Head of caudate nucleus (tissue), 42 donors: ENCODE results near the gene PCDHA5.

Source experiments
- DNase-seq, 42 donors: peaks; one replicate each; pipeline versions ENCODE4 v3.0.0 to v3.0.0-alpha.2; 2020 to 2021; ENCODE audit warnings: mixed read lengths in 7 of 42
- intact Hi-C: fragments of 100-400 bp; cut with DNase I; formaldehyde crosslinking; loops from one replicate; pipeline ENCODE4 v1.15.0; 2022

PCDHA5 gene

DNA sequence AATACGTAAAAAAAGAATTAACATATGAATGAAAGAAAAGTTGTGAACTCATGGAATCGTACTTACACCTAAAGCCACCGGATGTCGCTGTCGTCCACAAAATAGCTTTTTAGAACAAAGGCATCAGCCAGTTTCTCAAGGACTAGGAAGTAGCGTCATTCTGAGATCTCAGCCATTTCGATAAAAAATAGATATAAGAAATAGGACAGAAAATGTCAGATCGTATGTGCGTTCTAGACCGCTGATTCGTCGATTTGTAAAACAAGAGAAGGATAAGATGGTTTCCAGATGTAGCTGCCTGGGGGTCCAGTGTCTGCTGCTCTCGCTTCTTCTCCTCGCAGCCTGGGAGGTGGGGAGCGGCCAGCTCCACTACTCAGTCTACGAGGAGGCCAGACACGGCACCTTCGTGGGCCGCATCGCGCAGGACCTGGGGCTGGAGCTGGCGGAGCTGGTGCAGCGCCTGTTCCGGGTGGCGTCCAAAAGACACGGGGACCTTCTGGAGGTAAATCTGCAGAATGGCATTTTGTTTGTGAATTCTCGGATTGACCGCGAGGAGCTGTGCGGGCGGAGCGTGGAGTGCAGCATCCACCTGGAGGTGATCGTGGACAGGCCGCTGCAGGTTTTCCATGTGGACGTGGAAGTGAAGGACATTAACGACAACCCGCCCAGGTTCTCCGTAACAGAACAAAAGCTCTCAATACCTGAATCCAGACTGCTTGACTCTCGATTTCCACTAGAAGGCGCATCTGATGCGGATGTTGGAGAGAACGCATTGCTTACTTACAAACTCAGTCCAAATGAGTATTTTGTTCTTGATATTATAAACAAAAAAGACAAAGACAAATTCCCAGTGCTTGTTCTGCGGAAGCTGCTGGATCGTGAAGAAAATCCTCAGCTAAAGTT lies 34.6 kb downstream of the PCDHA5 start, which contains the start of gene PCDHA10:
PCDHA10 (plus strand) TSS at position 126 of the 903 bp plus-strand sequence; CDS start at position 278, 152 bp downstream.
- intact Hi-C loops: no loop called here
- DNase-seq: peak in 9 of 42 donors; percentile 20 to 48 (median 38)

DNA sequence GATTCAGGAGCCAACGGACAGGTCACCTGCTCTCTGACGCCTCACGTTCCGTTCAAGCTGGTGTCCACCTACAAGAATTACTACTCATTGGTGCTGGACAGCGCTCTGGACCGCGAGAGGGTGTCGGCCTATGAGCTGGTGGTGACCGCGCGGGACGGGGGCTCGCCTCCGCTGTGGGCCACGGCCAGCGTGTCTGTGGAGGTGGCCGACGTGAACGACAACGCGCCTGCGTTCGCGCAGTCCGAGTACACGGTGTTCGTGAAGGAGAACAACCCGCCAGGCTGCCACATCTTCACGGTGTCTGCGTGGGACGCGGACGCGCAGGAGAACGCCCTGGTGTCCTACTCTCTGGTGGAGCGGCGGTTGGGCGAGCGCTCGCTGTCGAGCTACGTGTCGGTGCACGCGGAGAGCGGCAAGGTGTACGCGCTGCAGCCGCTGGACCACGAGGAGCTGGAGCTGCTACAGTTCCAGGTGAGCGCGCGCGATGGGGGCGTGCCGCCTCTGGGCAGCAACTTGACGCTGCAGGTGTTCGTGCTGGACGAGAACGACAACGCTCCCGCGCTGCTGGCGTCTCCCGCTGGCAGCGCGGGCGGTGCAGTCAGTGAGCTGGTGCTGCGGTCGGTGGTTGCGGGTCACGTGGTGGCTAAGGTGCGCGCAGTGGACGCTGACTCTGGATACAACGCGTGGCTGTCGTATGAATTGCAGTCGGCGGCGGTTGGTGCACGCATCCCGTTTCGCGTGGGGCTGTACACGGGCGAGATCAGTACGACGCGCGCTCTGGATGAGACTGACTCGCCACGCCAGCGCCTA lies 36.0 kb downstream of the PCDHA5 start:
- DNase-seq: no peak
- intact Hi-C loops: no loop called here

DNA sequence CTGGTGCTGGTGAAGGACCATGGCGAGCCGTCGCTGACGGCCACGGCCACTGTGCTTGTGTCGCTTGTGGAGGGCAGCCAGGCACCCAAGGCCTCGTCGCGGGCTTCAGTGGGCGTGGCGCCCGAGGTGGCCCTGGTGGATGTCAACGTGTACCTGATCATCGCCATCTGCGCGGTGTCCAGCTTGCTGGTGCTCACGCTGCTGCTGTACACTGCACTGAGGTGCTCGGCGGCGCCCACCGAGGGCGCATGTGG lies 36.5 kb downstream of the PCDHA5 start:
- no peak for DNase-seq
- intact Hi-C loops: no loop called here

DNA sequence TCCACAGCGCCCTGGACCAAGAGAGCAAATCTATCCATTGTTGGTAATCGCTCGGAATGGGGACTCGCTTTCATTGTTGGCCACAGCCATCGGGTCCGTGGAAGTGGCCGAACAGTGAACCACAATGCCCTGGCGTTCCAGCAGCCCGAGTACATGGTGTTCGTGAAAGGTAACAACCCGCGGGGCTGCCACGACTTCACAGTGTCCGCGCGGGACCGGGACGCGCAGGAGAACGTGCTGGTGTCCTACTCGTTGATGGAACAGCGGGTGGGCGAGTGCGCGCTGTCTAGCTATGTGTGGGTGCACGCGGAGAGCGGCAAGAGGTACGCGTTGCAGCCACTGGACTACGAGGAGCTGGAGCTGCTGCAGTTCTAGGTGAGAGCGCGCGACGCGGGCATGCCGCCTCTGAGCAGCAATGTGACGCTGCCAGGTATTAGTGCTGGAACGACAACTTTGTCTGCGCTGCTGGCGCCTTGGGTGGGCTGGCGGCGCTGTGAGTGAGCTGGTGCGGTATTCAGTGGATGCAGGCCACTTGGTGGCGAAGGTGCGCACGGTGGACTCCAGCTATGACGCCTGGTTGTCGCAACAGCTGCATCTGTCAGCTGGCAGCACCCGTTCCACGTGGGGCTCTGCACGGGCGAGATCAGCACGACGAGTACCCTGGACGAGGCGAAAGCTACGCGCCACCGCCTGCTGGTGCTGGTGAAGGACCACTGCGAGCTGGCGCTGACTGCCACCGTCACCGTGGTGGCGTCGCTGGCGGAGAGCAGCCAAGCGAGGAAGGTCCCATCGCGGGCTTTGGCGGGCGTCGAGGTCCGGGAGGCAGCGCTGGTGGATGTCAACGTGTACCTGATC lies 41.3 kb downstream of the PCDHA5 start:
- intact Hi-C loops: no loop called here
- DNase-seq: no peak

DNA sequence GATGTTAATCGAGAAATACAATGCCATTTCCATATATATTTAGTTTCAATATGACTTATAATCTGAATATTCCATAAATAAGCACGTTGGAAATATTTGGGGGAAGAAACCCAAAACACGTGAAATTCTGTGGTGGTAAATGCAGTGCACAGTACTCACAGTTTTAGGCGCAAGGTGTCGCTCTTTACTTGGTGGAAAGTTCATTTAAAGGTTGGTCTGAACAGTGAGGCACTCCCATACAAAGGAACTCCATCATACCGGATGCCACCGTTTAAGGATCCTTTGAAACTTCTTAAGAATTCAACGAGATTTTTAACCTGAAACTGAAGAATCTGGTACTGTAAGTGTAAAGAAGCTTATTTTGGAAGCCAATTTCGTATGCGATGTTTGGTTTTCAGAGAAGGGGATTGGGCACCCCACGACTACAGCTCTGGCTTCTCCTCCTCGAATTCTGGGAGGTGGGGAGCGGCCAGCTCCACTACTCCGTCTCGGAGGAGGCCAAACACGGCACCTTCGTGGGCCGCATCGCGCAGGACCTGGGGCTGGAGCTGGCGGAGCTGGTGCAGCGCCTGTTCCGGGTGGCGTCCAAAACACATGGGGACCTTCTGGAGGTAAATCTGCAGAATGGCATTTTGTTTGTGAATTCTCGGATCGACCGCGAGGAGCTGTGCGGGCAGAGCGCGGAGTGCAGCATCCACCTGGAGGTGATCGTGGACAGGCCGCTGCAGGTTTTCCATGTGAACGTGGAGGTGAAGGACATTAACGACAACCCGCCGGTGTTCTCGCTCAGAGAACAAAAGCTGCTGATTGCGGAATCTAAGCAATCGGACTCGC lies 47.5 kb downstream of the PCDHA5 start, which contains the start of gene PCDHA11:
PCDHA11 (plus strand) TSS at position 237 of the 834 bp plus-strand sequence; CDS start at position 384, 147 bp downstream.
- DNase-seq: peak in 20 of 42 donors; percentile 16 to 65 (median 36)
- intact Hi-C loops: loop anchor here (5.0 kb wide), 1 partner anchor 173 kb away; no protein-coding TSS in a partner anchor

DNA sequence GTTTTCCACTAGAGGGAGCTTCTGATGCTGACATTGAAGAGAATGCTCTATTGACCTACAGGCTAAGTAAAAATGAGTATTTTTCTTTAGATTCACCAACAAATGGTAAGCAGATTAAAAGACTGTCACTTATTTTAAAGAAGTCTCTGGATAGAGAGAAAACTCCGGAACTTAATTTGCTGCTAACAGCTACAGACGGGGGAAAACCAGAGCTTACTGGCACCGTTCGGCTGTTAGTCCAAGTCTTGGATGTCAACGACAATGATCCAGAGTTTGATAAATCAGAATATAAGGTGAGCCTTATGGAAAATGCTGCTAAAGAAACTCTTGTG lies 48.1 kb downstream of the PCDHA5 start:
- no peak for DNase-seq
- intact Hi-C loops: loop anchor here (5.0 kb wide), 1 partner anchor 173 kb away; no protein-coding TSS in a partner anchor

DNA sequence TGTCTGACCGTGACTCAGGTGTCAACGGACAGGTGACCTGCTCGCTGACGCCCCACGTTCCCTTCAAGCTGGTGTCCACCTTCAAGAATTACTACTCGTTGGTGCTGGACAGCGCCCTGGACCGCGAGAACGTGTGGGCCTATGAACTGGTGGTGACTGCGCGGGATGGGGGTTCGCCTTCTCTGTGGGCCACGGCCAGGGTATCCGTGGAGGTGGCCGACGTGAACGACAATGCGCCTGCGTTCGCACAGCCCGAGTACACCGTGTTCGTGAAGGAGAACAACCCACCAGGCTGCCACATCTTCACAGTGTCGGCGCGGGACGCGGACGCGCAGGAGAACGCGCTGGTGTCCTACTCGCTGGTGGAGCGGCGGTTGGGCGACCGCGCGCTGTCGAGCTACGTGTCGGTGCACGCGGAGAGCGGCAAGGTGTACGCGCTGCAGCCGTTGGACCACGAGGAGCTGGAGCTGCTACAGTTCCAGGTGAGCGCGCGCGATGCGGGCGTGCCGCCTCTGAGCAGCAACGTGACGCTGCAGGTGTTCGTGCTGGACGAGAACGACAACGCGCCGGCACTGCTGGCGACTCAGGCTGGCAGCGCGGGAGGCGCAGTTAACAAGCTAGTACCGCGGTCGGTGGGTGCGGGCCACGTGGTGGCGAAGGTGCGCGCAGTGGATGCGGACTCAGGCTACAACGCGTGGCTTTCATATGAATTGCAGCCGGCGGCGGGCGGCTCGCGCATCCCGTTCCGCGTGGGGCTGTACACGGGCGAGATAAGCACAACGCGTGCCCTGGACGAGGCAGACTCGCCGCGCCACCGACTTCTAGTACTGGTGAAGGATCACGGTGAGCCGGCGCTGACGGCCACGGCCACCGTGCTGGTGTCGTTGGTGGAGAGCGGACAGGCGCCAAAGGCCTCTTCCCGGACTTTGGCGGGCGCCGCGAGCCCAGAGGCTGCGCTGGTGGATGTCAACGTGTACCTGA lies 49.1 kb downstream of the PCDHA5 start:
- intact Hi-C loops: no loop called here

More for the DNA sequence above, 49.1 kb downstream of the PCDHA5 start:
- DNase-seq: no peak
